ENCODE results near the gene MCU.
"Not testable (repeated sequence)": the region's sequence is repeated elsewhere in the genome, so short reads cannot be mapped to it uniquely, and the experiment has no call there.

MCU gene

GRCh38 chr10:72890086-72890485 lies 198.1 kb downstream of the MCU start:
- Histone ChIP-seq H3K27ac (no peak overlapping the region), H3K27me3 (no peaks in the 10 kb centered on the region), H3K9me3 (no peaks in the 10 kb centered on the region), H3K36me3 (peaks cover 29 to 35% (median 35%) of the 10 kb centered on the region in 3 donors), H3K4me3 (no peak overlapping the region), H3K4me1 (no peaks in the 10 kb centered on the region)
- TF ChIP-seq CTCF (IDR thresholded peaks at IDR 0.05), result no peak
- DNase-seq, result no peak
- intact Hi-C loops (cut with DNase I; ENCODE audit: low total_unique reads), result no loop called here

- H3K4me3 ChIP-seq, result no peak within 1 kb of the TSS
Observed at GRCh38 chr10:72893136-72893798, 201.3 kb downstream of the MCU start, which contains the start of gene OIT3. OIT3 (plus strand) TSS chr10:72893739; CDS start chr10:72893799, 60 bp downstream.

GRCh38 chr10:72895236-72895850 lies 203.4 kb downstream of the MCU start:
- H3K36me3 ChIP-seq, result no peaks in the 10 kb centered on the region
- H3K27me3 ChIP-seq, result no peaks in the 10 kb centered on the region
- no peaks in the 10 kb centered on the region for H3K9me3 ChIP-seq
- TF ChIP-seq CTCF (IDR thresholded peaks at IDR 0.05), result no peak
- intact Hi-C loops (cut with DNase I; ENCODE audit: low total_unique reads), result no loop called here
- no peak for DNase-seq
- no peak overlapping the region for H3K27ac ChIP-seq
- no peaks in the 10 kb centered on the region for H3K4me1 ChIP-seq
- no peak overlapping the region for H3K4me3 ChIP-seq

More at GRCh38 chr10:72893136-72893798, 201.3 kb downstream of the MCU start, which contains the start of gene OIT3:
- intact Hi-C loops (cut with DNase I; ENCODE audit: low total_unique reads), result no loop called here
- Histone ChIP-seq H3K4me1 (no peaks in the 10 kb centered on the region), H3K27me3 (no peaks in the 10 kb centered on the region), H3K9me3 (no peaks in the 10 kb centered on the region), H3K27ac (no peak within 1 kb of the TSS), H3K36me3 (peaks cover 5 to 6% (median 6%) of the 10 kb centered on the region in 3 donors)
- no peak for TF ChIP-seq CTCF (IDR thresholded peaks at IDR 0.05)
- no peak for DNase-seq

GRCh38 chr10:72898616-72899015 lies 206.7 kb downstream of the MCU start:
- no peak for DNase-seq
- no peaks in the 10 kb centered on the region for H3K9me3 ChIP-seq
- no peak overlapping the region for H3K27ac ChIP-seq
- no peak for TF ChIP-seq CTCF (IDR thresholded peaks at IDR 0.05)
- no peaks in the 10 kb centered on the region for H3K27me3 ChIP-seq
- no peaks in the 10 kb centered on the region for H3K4me1 ChIP-seq
- H3K36me3 ChIP-seq, result no peaks in the 10 kb centered on the region
- no peak overlapping the region for H3K4me3 ChIP-seq
- intact Hi-C loops (cut with DNase I; ENCODE audit: low total_unique reads), result no loop called here

GRCh38 chr10:72899545-72899944 lies 207.6 kb downstream of the MCU start:
- intact Hi-C loops (cut with DNase I; ENCODE audit: low total_unique reads), result no loop called here
- DNase-seq, result no peak

GRCh38 chr10:72903941-72904446 lies 212.1 kb downstream of the MCU start:
- H3K27ac ChIP-seq; DNase-seq; H3K27me3 ChIP-seq; H3K9me3 ChIP-seq; intact Hi-C loops (cut with DNase I; ENCODE audit: low total_unique reads); H3K36me3 ChIP-seq; H3K4me1 ChIP-seq; H3K4me3 ChIP-seq: not testable (repeated sequence)

More at GRCh38 chr10:72899545-72899944, 207.6 kb downstream of the MCU start:
- Histone ChIP-seq H3K4me3 (no peak overlapping the region), H3K4me1 (no peaks in the 10 kb centered on the region), H3K36me3 (no peaks in the 10 kb centered on the region), H3K27me3 (no peaks in the 10 kb centered on the region), H3K27ac (no peak overlapping the region), H3K9me3 (no peaks in the 10 kb centered on the region)
- TF ChIP-seq CTCF (IDR thresholded peaks at IDR 0.05), result no peak
